Measurements from ENCODE around the gene CCL22.

The CCL22 gene

DNA sequence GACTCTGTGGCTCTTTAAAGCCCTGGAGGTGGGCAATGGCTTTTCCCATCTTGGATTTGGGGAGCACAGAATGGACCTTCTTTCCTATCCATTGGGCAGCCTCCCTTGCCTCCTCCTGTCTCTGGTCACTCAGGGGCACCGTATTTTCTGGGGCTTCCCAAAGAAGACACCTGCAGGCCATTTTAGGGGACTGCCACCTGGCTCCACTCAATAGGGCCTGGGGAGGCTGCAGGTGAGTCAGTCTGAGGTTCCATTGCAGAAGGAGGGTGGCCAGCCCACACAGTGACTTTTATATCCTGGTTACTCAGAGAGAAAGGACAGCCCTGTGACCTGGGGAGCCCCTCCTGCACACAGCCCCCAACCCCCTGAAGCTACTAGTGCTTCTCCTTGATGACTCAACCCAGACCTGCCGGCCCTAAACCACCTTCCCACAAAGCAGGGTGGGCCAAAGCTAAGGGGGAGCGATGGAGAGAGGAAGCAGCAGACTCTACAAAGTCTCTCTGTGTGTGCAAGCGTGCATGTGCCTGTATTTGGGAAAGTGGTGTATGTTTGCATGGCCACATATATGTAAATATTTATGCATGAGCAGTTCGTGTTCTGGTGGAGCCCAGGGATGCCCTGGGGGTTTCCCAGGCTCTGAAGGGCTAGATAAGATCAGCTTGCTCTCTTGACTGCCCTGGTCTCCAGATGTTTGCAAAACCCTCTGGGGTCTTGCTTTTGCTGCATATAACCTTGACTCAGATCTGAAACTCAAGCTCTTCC lies 18.7 kb downstream of the CCL22 start:
- DNase-seq, result peak; percentile 6

DNA sequence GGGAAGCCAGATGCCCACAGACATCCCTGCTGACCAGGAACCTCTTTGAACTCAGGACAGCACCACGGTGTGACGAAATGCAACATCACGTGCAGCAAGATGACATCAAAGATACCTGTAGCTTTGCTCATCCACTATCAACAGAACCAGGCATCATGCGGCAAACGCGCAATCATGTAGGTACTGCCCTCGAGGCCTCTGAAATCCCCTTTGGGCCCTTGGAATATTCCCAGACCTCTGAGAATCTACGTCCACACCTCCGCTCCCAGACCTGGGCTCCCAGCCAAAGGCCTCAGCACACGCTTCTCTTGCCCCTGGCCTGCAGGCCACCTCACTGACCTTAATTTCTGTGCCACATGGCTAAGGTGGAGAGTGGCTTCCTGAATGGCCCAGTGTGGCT lies 21.0 kb downstream of the CCL22 start:
- DNase-seq, result no peak

DNA sequence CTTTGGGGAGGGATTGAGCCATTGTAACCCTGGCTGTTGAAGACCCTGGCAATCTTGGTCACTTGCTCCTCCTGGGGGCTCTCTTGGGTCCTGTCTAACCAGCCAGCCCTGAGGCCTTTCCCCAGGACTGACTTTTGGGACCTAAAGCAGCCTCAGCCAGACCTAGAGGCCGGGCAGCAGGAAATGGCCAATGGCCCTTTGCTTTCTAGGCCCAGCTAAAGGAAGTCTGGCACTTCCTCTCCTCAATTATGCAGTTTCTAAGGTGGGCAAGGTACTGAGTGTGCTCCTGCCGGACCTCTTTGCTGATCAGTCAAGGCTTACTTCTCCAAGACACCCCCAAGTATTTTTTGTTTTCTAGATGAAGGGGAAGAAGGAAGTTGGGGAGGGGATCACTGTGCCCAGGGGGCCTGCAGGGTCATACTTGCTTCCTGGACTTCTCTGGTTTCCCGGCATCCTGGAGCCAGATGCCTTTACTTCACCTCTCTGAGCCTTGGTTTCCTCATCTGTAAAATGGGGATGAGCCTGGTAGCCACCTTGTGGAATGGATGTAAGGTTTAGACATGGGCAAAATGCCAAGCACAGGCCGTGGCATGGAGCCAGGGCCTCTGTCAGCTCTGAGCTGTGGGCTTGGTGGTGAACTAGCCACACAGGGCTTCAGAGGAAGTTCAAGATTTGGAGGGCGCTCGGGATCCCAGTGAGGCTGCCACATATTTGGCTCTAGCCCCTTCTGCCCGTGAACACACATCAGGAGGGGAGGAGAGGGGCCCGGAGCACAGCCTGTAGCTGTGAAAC lies 22.3 kb downstream of the CCL22 start:
- DNase-seq, result no peak

DNA sequence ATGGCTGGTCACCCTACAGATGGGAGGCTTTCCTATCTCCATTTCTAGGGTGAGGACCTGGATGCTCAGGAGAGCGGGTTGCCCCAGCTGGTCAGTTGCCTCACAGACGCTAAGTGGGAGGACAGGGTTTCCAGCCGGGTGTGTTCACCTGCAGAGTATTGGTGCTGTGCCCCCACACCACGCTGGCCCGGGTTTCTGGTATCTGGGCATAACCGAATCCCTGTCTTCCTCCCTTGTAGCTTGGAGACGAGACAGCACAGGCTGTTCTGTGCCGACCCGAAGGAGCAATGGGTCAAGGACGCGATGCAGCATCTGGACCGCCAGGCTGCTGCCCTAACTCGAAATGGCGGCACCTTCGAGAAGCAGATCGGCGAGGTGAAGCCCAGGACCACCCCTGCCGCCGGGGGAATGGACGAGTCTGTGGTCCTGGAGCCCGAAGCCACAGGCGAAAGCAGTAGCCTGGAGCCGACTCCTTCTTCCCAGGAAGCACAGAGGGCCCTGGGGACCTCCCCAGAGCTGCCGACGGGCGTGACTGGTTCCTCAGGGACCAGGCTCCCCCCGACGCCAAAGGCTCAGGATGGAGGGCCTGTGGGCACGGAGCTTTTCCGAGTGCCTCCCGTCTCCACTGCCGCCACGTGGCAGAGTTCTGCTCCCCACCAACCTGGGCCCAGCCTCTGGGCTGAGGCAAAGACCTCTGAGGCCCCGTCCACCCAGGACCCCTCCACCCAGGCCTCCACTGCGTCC lies 23.4 kb downstream of the CCL22 start:
- no peak for DNase-seq

DNA sequence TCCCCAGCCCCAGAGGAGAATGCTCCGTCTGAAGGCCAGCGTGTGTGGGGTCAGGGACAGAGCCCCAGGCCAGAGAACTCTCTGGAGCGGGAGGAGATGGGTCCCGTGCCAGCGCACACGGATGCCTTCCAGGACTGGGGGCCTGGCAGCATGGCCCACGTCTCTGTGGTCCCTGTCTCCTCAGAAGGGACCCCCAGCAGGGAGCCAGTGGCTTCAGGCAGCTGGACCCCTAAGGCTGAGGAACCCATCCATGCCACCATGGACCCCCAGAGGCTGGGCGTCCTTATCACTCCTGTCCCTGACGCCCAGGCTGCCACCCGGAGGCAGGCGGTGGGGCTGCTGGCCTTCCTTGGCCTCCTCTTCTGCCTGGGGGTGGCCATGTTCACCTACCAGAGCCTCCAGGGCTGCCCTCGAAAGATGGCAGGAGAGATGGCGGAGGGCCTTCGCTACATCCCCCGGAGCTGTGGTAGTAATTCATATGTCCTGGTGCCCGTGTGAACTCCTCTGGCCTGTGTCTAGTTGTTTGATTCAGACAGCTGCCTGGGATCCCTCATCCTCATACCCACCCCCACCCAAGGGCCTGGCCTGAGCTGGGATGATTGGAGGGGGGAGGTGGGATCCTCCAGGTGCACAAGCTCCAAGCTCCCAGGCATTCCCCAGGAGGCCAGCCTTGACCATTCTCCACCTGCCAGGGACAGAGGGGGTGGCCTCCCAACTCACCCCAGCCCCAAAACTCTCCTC lies 24.1 kb downstream of the CCL22 start:
- no peak for DNase-seq

DNA sequence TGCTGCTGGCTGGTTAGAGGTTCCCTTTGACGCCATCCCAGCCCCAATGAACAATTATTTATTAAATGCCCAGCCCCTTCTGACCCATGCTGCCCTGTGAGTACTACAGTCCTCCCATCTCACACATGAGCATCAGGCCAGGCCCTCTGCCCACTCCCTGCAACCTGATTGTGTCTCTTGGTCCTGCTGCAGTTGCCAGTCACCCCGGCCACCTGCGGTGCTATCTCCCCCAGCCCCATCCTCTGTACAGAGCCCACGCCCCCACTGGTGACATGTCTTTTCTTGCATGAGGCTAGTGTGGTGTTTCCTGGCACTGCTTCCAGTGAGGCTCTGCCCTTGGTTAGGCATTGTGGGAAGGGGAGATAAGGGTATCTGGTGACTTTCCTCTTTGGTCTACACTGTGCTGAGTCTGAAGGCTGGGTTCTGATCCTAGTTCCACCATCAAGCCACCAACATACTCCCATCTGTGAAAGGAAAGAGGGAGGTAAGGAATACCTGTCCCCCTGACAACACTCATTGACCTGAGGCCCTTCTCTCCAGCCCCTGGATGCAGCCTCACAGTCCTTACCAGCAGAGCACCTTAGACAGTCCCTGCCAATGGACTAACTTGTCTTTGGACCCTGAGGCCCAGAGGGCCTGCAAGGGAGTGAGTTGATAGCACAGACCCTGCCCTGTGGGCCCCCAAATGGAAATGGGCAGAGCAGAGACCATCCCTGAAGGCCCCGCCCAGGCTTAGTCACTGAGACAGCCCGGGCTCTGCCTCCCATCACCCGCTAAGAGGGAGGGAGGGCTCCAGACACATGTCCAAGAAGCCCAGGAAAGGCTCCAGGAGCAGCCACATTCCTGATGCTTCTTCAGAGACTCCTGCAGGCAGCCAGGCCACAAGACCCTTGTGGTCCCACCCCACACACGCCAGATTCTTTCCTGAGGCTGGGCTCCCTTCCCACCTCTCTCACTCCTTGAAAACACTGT lies 25.0 kb downstream of the CCL22 start:
- no peak for DNase-seq

DNA sequence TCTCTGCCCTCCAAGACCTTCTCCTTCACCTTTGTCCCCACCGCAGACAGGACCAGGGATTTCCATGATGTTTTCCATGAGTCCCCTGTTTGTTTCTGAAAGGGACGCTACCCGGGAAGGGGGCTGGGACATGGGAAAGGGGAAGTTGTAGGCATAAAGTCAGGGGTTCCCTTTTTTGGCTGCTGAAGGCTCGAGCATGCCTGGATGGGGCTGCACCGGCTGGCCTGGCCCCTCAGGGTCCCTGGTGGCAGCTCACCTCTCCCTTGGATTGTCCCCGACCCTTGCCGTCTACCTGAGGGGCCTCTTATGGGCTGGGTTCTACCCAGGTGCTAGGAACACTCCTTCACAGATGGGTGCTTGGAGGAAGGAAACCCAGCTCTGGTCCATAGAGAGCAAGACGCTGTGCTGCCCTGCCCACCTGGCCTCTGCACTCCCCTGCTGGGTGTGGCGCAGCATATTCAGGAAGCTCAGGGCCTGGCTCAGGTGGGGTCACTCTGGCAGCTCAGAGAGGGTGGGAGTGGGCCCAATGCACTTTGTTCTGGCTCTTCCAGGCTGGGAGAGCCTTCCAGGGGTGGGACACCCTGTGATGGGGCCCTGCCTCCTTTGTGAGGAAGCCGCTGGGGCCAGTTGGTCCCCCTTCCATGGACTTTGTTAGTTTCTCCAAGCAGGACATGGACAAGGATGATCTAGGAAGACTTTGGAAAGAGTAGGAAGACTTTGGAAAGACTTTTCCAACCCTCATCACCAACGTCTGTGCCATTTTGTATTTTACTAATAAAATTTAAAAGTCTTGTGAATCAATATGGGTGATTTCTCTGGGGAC lies 25.9 kb downstream of the CCL22 start:
- no peak for DNase-seq

DNA sequence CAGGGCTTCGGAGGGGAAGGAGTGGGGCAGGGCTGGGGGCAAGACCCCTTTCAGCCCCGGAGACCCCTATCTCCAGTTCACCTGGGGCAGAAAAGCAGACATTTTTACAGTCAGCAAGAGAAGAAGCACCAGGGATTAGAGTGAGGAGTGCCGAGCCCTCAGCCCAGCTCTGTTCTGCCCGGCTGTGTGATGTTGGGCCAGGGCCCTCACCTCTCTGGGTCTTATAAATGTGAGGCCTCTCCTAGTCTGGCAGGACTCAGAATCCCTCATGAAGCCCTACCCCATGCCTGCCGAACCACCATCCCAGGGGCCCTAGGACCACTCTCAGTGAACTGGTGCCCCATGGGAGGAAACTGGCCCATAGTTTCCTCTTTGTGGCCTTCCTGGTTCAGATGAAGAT lies 26.5 kb downstream of the CCL22 start:
- no peak for DNase-seq

DNA sequence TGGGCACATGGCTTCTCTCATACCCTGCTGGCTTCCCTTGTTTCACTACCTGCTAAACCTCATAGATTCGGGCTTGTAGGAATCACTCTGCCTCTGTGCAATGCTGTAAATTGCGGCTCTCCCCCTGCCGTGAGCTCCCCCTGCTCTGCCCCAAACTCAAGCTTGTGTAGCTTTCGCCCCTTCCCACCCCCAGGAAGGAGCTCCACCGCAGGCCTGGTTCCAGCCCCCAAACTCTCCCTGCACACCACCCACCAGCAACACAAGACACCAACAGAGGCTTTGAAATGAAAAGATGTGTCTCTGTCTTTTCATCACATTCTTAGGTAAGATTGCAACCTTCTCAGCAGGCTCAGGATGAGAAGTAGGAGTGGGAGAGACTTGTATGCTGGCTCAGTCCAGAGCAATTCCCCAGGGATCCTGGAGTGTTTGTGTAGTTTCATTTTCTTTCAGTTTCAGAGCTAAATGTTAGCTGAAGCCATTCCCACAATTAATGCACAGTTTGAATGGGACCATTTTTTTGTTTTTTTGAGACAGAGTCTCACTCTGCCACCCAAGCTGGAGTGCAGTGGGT lies 27.9 kb downstream of the CCL22 start:
- DNase-seq, result no peak

DNA sequence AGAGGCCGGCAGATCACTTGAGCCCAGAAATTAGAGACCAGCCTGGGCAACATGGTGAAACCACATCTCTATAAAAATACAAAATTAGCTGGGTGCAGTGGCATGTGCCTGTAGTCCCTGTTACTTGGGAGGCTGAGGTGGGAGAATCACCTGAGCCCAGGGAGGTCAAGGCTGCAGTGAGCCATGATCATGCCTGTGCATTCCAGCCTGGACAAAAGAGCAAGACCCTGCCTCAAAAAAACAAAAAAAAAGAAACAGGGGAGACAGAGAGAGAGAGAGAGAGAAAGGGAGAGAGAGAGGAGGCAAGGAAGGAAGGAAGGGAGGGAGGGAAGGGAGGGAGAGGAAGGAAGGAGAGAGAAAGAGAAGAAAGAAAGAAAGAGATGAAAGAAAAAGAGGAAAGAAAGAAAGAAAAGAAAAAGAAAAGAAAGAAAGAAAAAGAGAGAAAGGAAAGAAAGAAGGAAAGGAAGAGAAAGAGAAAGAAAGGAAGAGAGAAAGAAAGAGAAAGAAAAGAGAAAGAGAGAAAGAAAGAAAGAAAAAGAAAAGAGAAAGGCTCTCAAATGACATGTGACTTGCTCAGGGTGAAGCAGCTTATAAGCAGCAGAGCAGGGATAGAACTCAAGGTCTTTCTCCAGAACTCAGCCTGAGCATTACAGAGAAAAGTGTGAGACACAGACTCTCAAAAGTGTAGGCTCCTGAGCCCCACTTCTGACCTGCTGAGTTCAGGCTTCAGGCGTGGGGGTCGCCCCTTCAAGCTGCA lies 29.2 kb downstream of the CCL22 start:
- DNase-seq, result no peak

DNA sequence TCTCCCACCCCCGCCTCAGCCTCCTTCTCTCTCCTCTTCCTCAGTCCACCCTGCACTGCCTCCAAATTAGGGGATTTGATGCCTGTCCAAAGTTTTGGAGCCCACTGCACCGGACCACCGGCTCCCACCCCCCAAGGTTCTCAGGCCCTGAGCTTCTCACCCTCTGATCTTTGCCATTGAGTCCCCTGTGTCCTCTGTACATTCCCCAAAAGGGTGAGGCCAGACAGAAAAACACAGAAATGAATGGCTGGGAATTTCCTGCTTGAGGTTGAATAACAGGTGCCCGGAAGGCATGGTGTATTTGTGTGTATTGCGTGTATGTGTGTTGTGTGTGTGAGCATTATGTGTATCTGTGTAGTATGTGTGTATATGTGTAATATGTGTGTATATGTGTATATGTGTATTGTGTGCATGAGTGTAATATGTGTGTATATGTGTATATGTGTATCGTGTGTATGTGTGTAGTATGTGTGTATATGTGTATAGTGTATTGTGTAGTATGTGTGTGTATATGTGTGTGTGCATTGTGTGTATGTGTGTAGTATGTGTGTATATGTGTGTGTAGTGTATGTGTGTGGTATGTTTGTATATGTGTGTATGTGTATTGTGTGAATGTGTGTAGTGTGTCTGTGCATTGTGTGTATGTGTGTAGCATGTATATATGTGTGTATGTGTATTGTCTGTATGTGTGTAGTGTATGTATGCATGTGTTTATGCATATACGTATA lies 29.9 kb downstream of the CCL22 start:
- no peak for DNase-seq

DNA sequence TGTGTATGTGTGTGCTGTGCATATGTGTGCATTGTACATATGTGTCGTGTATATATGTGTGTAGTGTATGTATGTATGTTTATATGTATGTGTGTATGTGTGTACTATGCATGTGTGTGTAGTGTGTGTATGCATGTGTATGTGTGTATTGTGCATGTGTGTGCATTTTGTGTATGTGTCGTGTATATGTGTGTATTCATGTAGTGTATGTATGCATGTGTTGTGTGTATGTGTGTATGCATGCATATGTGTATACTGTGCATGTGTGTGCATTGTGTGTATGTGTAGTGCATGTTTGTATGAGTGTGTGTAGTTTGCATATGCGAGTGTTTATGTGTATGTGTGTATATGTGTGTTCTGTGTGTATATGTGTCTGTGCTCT lies 30.5 kb downstream of the CCL22 start:
- no peak for DNase-seq

DNA sequence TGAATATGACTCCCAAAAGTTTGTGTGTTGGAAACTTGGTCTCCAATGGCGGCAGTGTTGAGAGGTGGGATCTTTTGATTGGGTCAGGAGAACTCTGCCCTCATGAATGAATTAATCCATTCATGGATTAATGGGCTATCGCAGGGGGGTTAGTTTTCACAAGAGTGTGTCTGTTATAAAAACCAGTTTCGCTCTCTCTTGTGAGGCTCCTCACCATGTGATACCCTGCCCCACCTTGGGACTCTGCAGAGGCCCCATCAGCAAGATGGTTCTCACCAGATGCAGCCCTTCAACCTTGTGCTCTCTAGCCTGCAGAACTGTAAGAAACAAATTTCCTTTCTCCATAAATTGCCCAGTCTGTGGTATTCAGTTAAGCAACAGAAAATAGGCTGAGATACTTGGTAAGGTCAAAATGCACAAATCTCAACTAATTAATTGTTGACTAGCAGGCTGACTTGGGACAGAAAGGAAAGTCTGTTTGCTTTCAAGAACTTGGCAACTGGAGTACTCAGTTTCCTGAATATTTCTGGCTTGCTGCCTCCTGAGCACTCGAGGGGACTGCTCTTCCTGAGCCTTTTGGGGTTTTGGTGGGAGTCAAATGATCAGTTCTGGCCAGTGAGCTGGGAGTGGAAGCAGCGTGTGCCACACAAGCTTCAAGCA lies 32.2 kb downstream of the CCL22 start:
- no peak for DNase-seq

DNA sequence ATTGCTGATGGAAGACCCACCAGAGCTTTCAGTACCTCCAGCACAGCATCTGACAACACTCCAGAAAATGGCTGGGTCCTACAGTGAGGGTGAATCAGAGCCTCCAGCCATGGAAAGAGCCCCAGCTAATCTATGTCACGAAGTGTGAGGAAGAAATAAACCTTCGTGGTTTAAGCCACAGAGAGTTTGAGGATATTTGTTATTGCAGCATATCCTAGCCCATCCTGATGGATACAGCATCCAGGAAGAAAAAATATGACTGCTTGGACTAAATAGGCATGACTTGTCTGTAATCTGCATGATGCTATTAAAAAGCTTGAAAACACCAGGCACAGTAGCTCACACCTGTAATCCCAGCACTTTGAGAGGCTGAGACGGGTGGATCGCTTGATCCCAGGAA lies 32.7 kb downstream of the CCL22 start:
- DNase-seq, result no peak

DNA sequence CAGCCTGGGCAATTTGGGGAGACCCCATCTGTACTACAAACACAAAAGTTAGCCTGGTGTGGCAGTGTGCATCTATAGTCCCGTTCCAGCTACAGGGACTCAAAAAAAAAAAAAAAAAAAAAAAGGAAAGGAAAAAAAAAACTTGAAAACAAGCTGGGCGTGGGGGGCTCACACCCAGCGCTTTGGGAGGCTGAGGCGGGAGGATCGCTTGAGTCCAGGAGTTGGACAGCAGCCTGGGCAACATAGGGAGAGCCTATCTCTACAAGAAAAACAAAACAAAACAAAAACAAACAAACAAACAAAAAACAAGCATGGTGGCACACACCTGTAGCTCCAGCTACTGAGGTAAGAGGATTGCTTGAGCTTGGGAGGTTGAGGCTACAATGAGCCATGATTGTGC lies 33.1 kb downstream of the CCL22 start:
- DNase-seq, result no peak

DNA sequence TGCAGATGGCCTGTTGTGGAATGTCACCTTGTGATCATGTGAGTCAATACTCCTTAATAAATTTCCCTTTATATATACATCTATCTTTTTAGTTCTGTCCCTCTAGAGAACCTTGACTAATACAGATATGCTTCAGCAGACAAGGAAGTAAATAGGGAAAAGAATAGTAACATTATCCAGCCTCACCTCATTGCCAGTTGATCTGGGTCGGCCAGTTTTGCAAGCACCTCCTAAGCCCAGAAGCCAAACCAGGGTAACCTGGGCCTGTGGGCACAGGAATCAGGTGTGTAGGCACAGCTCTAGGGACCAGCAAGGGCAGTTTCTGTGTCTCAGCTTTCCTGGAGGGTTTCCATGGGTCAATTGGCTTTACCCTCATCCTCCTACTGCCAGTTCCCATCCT lies 34.1 kb downstream of the CCL22 start:
- no peak for DNase-seq

DNA sequence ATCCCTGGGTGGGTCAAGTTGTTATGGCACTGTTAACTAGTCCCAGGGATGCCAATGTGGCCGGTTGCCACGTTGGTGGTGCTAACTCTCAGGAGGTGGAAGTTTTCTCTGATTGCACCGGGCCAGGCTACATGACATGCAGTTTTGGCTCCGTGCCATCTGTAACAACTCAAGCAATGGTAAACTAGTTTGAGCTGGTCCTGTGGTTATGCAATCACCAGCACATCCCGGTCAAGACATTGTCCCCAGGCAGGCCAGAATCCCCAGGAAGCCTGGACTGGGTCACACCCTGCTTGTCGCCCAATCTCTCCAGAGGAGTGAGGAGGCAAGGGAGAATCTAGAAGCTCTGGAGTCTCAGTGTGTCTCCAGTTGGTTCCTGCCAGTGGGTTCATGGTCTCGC lies 35.9 kb downstream of the CCL22 start:
- no peak for DNase-seq

DNA sequence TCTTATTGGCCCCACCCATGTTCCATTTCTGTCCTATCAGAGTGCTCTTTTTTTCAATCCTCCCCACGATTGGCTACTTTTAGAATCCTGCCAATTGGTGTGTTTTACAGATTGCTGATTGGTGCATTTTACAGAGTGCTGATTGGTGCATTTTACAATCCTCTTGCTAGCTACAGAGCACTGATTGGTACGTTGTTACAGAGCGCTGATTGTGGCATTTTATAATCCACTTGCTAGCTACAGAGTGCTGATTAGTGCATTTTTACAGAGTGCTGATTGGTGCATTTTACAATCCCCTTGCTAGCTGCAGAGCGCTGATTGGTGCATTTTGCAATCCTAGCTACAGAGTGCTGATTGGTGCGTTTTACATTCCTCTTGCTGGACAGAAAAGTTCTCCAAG lies 36.4 kb downstream of the CCL22 start:
- DNase-seq, result no peak

DNA sequence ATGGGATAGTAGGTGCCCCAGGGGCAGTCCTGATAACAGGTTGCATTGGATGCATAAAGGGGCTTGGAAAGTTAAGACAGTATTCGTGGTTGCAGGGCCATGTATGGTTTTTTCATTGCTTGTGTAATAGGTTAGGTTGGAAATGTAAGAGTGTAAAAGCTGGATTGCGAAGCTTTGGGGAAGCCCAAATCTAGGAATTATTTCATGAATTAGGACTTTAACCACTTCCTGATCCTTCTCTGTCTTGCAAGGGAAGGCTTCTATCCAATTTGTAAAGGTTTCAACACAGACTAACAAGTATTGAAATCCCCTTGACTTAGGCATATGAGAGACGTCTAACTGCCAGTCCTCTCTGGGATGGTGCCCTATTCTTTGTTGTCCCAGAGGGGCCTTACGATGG lies 38.2 kb downstream of the CCL22 start:
- no peak for DNase-seq
